ENCODE results near the gene UROC1.

Gene UROC1

DNA sequence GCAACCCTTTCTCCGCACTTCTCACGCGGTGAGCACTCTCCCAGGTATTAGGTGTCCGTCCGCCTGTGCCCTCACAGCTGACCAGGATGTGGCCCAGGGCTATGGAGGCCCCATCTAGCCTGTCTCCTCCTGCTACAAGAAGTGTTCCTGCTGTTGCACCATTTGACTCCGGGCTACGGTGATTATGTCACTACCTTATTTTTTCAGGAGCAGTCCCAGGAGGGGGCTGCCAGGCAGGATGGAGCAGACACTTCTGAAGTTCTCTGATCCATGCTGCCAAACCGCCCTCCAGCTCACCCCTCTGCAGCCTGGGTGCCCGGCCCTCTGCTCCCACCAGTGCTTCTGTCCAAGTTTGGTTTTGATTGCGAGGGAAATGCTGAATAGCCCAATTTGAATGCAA is 78.8 kb downstream of the UROC1 start:
- DNase-seq = no peak

DNA sequence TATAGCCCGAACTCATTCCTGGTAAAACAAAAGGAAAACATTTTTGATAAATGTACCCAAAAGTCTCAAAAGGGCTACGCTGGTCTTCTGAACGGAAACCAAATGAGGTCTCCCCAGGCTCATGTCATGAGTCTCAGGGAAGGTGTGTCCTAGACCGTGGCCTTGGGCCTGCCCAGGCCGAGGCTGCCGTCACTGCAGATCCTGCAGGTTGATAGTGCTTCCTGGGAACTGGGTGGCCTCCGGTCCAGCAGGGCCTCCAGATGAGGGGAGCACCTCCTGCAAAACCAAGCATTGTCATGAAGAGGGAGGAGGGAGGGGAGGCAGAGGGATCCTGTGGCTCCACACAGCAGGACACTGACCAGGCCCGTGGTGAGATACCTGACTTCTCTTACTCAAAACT is 79.4 kb downstream of the UROC1 start:
- DNase-seq = no peak

- no peak for DNase-seq
Observed at GRCh38 chr3:126436826-126437717, 80.5 kb downstream of the UROC1 start.

DNA sequence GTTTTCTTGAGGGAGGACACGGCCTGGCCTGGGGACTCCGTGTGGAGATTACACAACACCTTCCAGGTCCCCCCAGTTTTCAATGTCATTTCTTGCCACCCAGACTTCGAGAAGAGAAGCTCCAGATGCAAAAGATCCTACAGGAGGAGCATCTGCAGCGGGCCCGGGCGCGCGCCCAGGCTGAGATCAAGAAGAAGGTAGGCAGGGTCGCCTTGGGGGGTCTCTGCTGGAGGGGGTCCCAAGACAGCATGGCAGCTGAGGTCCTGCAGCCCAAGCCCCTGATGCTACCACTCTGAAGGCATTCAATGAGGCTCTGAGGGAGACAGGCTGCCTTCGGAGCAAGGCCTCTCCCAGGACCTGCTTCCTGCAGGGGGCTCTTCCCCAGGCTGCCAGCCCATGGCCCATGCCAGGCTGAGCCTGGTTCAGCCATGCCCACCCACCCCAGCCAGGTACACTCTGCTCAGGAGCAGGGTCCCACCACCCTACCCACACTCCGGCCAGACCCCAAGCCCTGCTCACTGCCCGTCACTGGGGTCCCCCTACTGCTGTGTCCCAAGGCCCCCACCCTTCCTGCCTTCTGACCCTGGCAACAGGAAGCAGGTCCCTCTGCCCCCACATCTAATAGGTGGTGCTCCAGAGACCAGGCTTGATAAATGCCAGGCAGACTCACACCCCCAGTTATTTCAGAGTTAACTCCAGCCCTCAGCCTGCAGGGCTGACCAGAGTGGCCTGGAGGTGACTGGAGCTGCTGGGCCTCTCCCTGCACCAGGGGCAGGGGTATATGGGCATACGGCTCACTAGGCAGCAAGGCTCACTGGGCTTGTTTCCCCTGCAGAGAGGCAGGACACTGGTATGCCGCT is 81.9 kb downstream of the UROC1 start:
- DNase-seq = no peak

DNA sequence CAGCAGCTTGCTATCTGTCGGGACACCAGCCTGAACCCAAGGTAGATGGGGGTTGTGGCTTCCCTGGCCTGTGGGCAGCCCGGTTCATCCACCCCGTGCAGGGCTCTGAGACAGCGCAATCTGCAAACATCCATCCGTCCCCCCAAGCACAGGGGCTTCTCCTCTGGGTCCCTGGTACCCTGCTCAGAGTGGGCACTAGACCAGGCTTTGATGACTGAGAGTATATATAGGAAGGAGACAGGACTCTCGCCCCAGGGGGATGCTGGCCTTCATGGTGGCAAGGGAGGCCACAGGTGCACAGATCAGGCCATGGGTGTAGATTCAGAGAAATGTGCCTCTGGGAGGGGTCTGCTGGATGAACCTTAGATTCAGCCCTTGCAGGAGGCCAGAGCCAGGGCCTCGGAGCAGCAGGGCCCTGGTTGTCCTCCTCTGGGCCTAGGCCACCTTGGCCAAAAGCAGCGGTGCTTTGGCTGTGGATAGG is 82.6 kb downstream of the UROC1 start:
- DNase-seq = no peak

- DNase-seq = no peak
Observed at GRCh38 chr3:126434264-126434590, 83.3 kb downstream of the UROC1 start.

DNA sequence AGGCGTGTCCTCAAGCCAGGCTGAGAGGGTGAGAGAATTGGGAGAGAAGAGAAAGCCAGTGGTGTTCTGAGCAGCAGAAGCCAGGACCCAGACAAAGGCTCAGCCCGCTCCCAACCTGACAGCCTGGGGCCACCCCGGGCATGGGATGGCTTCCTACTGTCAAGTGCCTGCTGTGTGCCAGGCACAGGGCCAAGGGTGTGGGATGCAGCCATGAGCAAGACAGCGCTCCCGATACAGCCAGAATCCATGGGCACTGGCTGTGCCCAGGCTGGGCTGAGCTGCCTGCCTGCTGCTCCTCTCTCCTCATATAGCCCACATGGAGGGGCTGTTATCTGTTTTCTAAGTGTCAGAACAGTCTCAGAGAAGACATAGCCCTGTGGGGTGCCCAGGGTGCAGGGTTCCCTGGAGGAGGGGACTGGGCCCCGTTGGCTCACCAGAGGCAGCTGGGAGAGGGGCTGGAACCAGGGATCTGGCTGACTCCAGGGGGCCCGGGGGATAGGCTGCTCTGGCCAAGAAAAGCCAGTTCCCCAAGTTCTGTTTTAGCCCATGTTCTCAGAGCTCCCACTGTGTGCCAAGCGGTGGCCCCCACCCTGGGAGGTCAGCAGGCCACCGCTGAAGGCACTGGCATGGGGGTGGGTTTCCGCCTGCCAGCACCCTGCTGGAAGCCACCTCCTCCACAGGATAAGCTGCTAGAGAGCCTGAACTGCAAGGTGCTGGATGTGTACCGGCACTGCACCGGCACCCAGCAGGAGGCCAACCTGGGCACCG is 83.9 kb downstream of the UROC1 start:
- DNase-seq = no peak

GRCh38 chr3:126433105-126433430 is 84.5 kb downstream of the UROC1 start:
- no peak for DNase-seq

- no peak for DNase-seq
Observed at GRCh38 chr3:126432361-126433104, 85.0 kb downstream of the UROC1 start.
